ENCODE results near the gene PSMA3.

The PSMA3 gene

GRCh38 chr14:58272588-58273372 is 28.1 kb downstream of the PSMA3 start:
- DNase-seq (ENCODE audit: low spot score) = peak; percentile 34

- DNase-seq (ENCODE audit: low spot score) = no peak
Observed at GRCh38 chr14:58274881-58275280, 30.2 kb downstream of the PSMA3 start.

- DNase-seq (ENCODE audit: low spot score) = no peak
Observed at GRCh38 chr14:58275527-58276190, 31.0 kb downstream of the PSMA3 start.

- DNase-seq (ENCODE audit: low spot score) = no peak
Observed at GRCh38 chr14:58276208-58276607, 31.6 kb downstream of the PSMA3 start.

- no peak for DNase-seq (ENCODE audit: low spot score)
Observed at GRCh38 chr14:58278177-58278576, 33.5 kb downstream of the PSMA3 start.

- peak; percentile 46 for DNase-seq (ENCODE audit: low spot score)
Observed at GRCh38 chr14:58280954-58281787, 36.5 kb downstream of the PSMA3 start.

GRCh38 chr14:58281969-58282368 is 37.3 kb downstream of the PSMA3 start:
- no peak for DNase-seq (ENCODE audit: low spot score)

- no peak for DNase-seq (ENCODE audit: low spot score)
Observed at GRCh38 chr14:58282925-58283593, 38.4 kb downstream of the PSMA3 start.

- no peak for DNase-seq (ENCODE audit: low spot score)
Observed at GRCh38 chr14:58283730-58284129, 39.1 kb downstream of the PSMA3 start.

GRCh38 chr14:58285132-58285531 is 40.5 kb downstream of the PSMA3 start:
- DNase-seq (ENCODE audit: low spot score) = no peak

- DNase-seq (ENCODE audit: low spot score) = no peak
Observed at GRCh38 chr14:58287607-58288042, 43.0 kb downstream of the PSMA3 start.

- no peak for DNase-seq (ENCODE audit: low spot score)
Observed at GRCh38 chr14:58288106-58288792, 43.6 kb downstream of the PSMA3 start.

GRCh38 chr14:58291646-58292045 is 47.0 kb downstream of the PSMA3 start:
- DNase-seq (ENCODE audit: low spot score) = no peak

- DNase-seq (ENCODE audit: low spot score) = no peak
Observed at GRCh38 chr14:58292187-58292586, 47.5 kb downstream of the PSMA3 start.

GRCh38 chr14:58294201-58294600 is 49.6 kb downstream of the PSMA3 start:
- DNase-seq (ENCODE audit: low spot score) = no peak

- DNase-seq (ENCODE audit: low spot score) = peak; percentile 58
Observed at GRCh38 chr14:58296726-58297125, 52.1 kb downstream of the PSMA3 start.

GRCh38 chr14:58297412-58297761 is 52.7 kb downstream of the PSMA3 start:
- no peak for DNase-seq (ENCODE audit: low spot score)

- peak; percentile 99 for DNase-seq (ENCODE audit: low spot score)
Observed at GRCh38 chr14:58297762-58298476, 53.3 kb downstream of the PSMA3 start.

GRCh38 chr14:58298477-58299400 is 54.1 kb downstream of the PSMA3 start, which contains the start of gene ARID4A:
ARID4A (plus strand) TSS chr14:58298555; CDS start chr14:58299855, 1,300 bp downstream.
- peak; percentile 21 for DNase-seq (ENCODE audit: low spot score)

Measured in hematopoietic multipotent progenitor cell treated with erythropoietin and hydrocortisone succinate and interleukin-3 and kit ligand, for 15 days (in vitro differentiated cells).